WERI-Rb-1 (cell line): ENCODE measurements around the gene GRIPAP1.
A peak's percentile ranks its signal among the peaks of the same experiment; 100 is the strongest.

Source experiments
- DNase-seq: peaks from one replicate; pipeline ENCODE4 v3.0.0-alpha.2; 2020
- H3K27ac ChIP-seq: fragments of 250-450 bp; sonication (Bioruptor Pico); 2 replicates; pipeline ENCODE4 v1.5.1; 2020; ENCODE audit warnings: mild to moderate bottlenecking, moderate library complexity
- H3K27me3 ChIP-seq: fragments of 250-450 bp; sonication (Bioruptor Pico); 2 replicates; pipeline ENCODE4 v1.5.1; 2021; ENCODE audit warnings: mild to moderate bottlenecking, low read depth, moderate library complexity; ENCODE audit not compliant: insufficient read depth, severe bottlenecking
- H3K36me3 ChIP-seq: fragments of 250-450 bp; sonication (Bioruptor Pico); 2 replicates; pipeline ENCODE4 v1.5.1; 2020; ENCODE audit warnings: mild to moderate bottlenecking, moderate library complexity
- H3K4me3 ChIP-seq: 2 replicates; pipeline ENCODE4 v1.5.1; 2011; ENCODE audit warnings: low read depth, mild to moderate bottlenecking, control low read depth, low read length
- H3K9me3 ChIP-seq: fragments of 250-450 bp; sonication (Bioruptor Pico); 2 replicates; pipeline ENCODE4 v1.5.1; 2021; ENCODE audit warnings: mild to moderate bottlenecking, moderate library complexity; ENCODE audit not compliant: severe bottlenecking
- TF ChIP-seq, protein P1 (sequence below): IDR thresholded peaks from 2 replicates; pipeline ENCODE4 v1.5.1; 2011; ENCODE audit warnings: low read depth, mild to moderate bottlenecking, control low read depth, inconsistent platforms, low read length

GRIPAP1 gene

DNA sequence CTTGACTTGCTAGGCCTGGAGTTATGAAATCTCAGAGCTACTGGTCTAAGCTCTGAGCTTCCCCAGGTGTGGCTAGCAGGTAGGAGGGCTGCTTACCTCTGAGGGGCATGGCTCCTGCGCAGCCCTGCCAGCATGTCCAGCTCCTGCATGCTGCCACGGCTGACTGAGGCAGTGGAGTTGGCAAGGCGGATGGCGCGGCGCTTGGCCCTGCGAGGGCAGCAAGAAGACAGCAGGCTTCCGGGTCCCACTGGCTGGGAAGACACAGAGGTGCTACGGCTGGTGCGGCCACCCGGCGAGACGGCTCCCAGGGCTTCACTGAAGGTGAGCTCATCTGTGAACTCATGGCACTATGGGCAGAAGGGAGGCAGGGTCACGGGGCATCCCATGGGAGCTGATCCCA is 36.1 kb downstream of the GRIPAP1 start:
- TF ChIP-seq, protein P1, sequence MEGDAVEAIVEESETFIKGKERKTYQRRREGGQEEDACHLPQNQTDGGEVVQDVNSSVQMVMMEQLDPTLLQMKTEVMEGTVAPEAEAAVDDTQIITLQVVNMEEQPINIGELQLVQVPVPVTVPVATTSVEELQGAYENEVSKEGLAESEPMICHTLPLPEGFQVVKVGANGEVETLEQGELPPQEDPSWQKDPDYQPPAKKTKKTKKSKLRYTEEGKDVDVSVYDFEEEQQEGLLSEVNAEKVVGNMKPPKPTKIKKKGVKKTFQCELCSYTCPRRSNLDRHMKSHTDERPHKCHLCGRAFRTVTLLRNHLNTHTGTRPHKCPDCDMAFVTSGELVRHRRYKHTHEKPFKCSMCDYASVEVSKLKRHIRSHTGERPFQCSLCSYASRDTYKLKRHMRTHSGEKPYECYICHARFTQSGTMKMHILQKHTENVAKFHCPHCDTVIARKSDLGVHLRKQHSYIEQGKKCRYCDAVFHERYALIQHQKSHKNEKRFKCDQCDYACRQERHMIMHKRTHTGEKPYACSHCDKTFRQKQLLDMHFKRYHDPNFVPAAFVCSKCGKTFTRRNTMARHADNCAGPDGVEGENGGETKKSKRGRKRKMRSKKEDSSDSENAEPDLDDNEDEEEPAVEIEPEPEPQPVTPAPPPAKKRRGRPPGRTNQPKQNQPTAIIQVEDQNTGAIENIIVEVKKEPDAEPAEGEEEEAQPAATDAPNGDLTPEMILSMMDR = no peak
- H3K9me3 ChIP-seq = no peaks in the 10 kb centered on the region
- no peak overlapping the region for H3K27ac ChIP-seq
- no peaks in the 10 kb centered on the region for H3K36me3 ChIP-seq
- DNase-seq = no peak
- H3K4me3 ChIP-seq = no peak overlapping the region
- H3K27me3 ChIP-seq = peaks cover 5% of the 10 kb centered on the region

DNA sequence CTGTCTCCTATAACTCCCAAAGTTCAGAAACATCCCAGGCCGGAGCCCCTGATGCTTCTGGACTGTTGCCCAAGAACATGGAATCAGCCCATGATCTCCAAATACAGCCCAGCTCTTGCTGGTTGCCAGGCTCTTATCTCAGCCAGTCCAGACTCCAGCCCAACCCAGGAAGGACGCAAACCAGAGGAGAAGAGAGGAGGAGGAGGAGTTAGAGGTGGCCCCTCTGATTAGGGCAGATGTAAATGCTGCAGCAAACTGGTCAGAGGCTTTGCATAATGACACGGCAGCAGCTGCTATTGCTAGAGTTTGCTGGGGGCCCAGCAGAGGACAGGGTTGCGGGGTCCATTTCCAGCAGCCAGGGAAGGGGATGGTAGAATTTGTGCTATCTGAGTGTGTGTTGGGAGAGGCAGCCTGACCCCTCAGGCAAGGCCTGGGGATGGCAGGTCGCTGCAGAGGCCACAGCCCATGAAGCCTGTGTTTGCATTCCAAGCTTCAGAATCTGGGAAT is 40.4 kb downstream of the GRIPAP1 start:
- Histone ChIP-seq H3K27ac (no peak overlapping the region), H3K4me3 (no peak overlapping the region), H3K36me3 (no peaks in the 10 kb centered on the region), H3K27me3 (peaks cover 6% of the 10 kb centered on the region), H3K9me3 (peaks cover 5% of the 10 kb centered on the region)
- no peak for DNase-seq
- TF ChIP-seq, protein P1 = no peak

DNA sequence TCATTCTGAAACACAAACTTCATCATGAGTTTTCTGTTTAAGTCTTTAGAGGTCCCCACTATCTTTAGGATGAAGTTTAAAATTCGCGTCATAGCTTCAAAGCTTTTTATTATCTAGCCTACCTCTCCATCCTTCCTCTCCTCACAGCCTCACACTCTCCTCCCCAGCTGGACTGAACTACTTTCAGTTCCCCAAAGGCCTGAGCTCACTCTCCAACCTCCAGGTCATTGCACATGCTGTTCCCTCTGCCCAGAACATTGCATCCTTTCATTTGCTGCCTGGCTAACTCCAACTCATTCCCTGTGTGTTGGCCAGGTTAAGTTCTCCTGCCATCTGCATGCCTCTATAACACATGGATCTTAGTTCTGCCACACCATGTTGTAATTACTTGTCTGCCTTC is 41.8 kb downstream of the GRIPAP1 start:
- TF ChIP-seq, protein P1 = no peak
- no peak overlapping the region for H3K4me3 ChIP-seq
- H3K9me3 ChIP-seq = peaks cover 5% of the 10 kb centered on the region
- H3K36me3 ChIP-seq = peaks cover 10% of the 10 kb centered on the region
- peaks cover 6% of the 10 kb centered on the region for H3K27me3 ChIP-seq
- no peak overlapping the region for H3K27ac ChIP-seq
- DNase-seq = no peak

DNA sequence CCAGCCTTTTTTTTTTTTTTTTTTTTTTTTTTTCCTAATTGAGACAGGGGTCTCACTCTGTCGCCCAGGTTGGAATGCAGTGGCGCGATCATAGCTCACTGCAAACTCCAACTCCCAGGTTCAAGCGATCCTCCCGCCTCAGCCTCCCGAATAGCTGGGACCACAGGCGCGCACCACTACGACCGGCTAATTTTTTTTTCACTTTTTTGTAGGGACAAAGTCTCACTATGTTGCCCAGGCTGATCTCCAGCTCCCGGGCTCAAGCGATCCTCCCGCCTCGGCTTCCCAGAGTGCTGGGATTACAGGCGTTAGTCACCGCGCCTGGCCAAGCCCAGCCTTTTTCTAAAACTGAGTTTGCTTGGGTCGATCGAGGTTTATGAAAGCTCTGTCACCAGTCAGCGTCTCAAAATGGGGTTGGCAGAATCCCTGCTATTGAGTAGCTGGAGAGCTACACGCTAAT is 43.4 kb downstream of the GRIPAP1 start:
- peak; percentile 30 for DNase-seq
- TF ChIP-seq, protein P1 = no peak
- Histone ChIP-seq H3K27me3 (peaks cover 6% of the 10 kb centered on the region), H3K27ac (peak overlapping the region; percentile 93), H3K4me3 (peak overlapping the region; percentile 53), H3K9me3 (peaks cover 5% of the 10 kb centered on the region), H3K36me3 (peaks cover 19% of the 10 kb centered on the region)

GRCh38 chrX:48957827-48958634 is 44.0 kb downstream of the GRIPAP1 start:
- TF ChIP-seq, protein P1 = no peak
- H3K27ac ChIP-seq = peak overlapping the region; percentile 93
- H3K4me3 ChIP-seq = peak overlapping the region; percentile 53
- peaks cover 19% of the 10 kb centered on the region for H3K36me3 ChIP-seq
- peak; percentile 95 for DNase-seq
- H3K27me3 ChIP-seq = peaks cover 6% of the 10 kb centered on the region
- peaks cover 5% of the 10 kb centered on the region for H3K9me3 ChIP-seq
